GM18517 (cell line): Measurements from ENCODE around the gene DLGAP4.

Experiments
- ATAC-seq: cut with Tn5 transposase; IDR thresholded peaks from one replicate; pipeline ENCODE4 v1.9.1; 2021; ENCODE audit warnings: mild to moderate bottlenecking, moderate library complexity; ENCODE audit not compliant: unreplicated experiment

DLGAP4 gene

GRCh38 chr20:36440370-36441026, 134.4 kb downstream of the DLGAP4 start:
- no peak for ATAC-seq

DNA sequence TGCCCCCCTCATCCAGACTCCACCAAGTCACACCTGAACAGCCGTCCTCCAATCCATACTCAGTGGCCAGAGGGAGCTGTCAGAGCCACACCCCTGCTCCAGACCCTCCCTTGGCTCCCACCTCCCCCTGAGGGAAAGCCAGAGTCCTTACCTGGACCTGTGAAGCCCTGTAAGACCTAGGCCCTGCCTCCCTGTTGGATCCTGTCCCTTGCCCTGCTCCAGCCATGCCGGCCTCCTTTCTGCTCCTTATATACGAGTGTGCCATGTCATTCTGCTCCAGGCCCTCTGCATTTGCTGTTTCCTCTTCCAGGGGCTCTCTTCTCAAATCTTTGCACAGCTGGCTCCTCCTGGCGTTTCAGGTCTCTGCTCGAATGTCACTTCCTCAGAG, 134.9 kb downstream of the DLGAP4 start:
- ATAC-seq, result no peak

DNA sequence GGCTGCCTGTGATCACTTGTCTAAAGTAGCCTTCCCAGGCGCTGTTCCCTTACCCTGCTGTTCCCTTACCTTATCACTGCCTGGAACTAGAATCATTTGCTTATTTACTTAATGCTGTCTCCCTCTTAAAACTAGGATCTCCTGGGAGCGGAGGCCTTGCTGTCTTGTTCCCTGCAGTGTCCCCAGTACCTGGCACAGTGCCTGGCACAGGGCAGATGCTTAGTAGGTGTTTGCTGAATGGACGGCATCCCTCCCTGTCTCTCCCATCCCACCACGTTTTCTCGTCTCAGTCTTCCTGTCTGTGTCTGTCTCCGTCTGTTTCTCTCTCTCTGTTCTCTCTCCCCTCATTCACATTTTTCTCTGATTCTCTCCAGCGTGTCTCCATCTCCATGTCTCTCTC, 135.3 kb downstream of the DLGAP4 start:
- ATAC-seq, result no peak

- ATAC-seq, result no peak
Measured at GRCh38 chr20:36445847-36446246, 139.7 kb downstream of the DLGAP4 start.

GRCh38 chr20:36446557-36446956, 140.4 kb downstream of the DLGAP4 start:
- no peak for ATAC-seq

- no peak for ATAC-seq
Measured at GRCh38 chr20:36447101-36447500, 141.0 kb downstream of the DLGAP4 start.

GRCh38 chr20:36449663-36450062, 143.5 kb downstream of the DLGAP4 start:
- ATAC-seq, result no peak

DNA sequence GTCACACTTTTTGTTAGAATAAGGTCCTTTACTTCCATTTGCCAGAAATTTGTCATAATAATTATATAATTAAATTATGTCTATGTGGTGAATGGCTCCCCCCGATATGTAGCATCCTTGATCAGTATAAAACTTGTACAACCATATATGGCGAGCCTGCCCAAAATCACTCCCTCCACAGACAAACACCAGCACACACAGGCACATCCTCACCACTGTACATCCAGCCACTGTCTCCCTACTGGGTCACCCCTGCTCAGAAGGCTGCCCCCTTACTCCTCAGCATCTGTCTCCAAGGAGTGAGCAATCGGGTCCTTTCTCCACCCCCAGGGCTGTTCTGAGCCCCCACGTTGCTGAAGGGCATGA, 148.2 kb downstream of the DLGAP4 start:
- no peak for ATAC-seq

- ATAC-seq, result no peak
Measured at GRCh38 chr20:36454698-36455427, 148.7 kb downstream of the DLGAP4 start.

- no peak for ATAC-seq
Measured at GRCh38 chr20:36455972-36456625, 150.0 kb downstream of the DLGAP4 start.

- peak; percentile 55 for ATAC-seq
Measured at GRCh38 chr20:36460648-36461599, 154.8 kb downstream of the DLGAP4 start.

- ATAC-seq, result peak; percentile 24
Measured at GRCh38 chr20:36461600-36462439, 155.7 kb downstream of the DLGAP4 start.

- ATAC-seq, result no peak
Measured at GRCh38 chr20:36462440-36463211, 156.5 kb downstream of the DLGAP4 start.

DNA sequence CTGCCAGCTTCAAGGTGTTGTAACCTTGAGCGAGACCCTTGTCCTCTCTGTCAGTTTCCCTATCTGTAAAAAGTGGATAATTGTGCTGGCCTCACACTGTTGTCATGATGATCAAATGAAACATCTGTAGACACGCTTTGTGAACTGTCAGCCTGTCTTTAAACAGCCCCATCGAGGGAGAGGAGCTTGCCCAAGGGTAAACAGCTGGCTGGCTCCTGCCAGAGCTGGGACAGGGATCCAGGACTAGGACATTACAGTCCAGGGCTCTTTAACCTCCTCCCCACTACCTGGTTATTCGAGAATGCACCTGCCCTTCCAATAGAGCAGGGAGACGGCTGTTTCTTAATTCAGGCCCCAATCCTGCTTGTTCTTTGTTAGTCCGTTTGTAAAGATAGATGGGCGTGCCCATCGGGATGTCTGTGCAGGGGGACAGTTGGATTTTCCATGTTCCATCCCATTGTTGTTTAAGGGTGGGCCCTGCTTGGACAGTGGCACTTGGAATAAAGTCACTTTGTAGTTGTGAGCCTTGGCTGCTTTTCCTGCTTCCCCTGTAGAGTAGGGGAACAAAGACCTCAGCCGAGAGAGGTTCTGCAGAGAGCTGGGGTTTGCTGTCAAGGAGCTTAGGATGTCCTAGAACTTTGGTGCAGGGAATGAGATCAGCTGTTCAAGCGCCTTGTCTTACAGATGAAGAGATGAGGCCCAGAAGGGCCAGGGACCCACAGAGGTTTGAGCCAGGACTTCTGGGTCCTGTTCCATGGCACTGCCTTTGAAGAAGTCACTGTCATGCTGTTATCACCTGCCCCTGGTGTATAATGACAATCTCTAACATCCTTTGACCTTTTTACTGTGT, 157.3 kb downstream of the DLGAP4 start:
- no peak for ATAC-seq

DNA sequence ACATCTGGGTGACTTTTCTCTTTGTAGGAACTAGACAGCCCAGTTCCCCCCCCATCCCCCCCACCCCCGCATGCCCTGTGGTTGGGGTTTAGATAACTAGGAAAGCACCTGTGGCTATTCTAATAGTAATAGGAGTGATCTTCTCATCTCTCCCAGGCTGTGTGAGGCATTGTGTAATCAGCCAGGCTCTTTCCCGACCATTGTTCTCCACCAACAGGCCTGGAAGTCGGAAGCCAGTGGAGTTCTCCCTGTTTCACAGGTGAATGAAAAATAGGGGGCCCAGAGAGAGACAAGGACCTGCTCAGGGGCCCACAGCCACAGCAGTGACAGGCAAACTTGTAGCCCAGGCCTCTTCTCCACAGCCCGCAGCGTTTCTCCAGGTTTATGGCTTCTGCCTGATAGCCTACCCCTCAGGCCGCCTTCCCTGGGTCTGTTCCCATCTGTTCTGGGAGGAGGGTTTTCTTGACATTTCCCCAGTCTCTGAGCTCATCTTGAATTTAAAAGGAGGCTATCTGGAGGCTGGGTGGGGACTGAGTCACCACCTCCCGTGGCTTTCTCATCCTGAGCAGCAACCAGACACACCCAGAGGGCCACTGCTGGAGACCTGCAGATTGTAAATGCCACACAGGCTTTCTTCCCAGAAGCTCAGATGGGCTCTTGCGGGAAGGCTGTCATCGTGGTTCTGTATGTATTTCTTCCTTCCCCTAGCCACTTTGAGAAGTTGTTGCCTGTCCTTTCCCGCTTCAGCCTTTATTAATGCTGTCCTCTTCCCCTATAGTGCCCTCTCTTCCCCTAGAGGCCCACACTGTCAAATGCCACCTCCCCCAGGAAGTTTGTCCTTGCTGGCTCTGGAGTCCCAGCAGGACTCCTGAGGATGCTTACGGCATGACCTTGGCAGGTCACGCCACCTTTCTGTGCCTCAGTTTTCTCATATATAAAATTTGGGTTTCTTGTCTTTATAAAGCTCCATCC, 159.3 kb downstream of the DLGAP4 start:
- no peak for ATAC-seq

GRCh38 chr20:36466089-36466488, 159.9 kb downstream of the DLGAP4 start:
- no peak for ATAC-seq
